RPMI8226 (cell line): ENCODE results near the gene GIMAP8.
"Not testable (repeated sequence)": the region's sequence is repeated elsewhere in the genome, so short reads cannot be mapped to it uniquely, and the experiment has no call there.

Experiments used
- DNase-seq: peaks from one replicate; pipeline ENCODE4 v3.0.0-alpha.2; 2015

Gene GIMAP8

GRCh38 chr7:150441524-150441923 lies 8.9 kb upstream of the GIMAP8 start:
- no peak for DNase-seq

GRCh38 chr7:150442811-150443210 lies 7.6 kb upstream of the GIMAP8 start:
- no peak for DNase-seq

- DNase-seq: no peak
Measured at GRCh38 chr7:150443793-150444540, 6.5 kb upstream of the GIMAP8 start.

GRCh38 chr7:150444674-150445365 lies 5.6 kb upstream of the GIMAP8 start:
- no peak for DNase-seq

GRCh38 chr7:150446288-150446938 lies 4.0 kb upstream of the GIMAP8 start:
- DNase-seq: peak; percentile 51

GRCh38 chr7:150447966-150448788 lies 2.3 kb upstream of the GIMAP8 start:
- DNase-seq: no peak

GRCh38 chr7:150448789-150449147 lies 1.7 kb upstream of the GIMAP8 start:
- DNase-seq: peak; percentile 92

- no peak for DNase-seq
Measured at GRCh38 chr7:150449206-150449952, 1.1 kb upstream of the GIMAP8 start.

- DNase-seq: no peak
Measured at GRCh38 chr7:150451097-150451793, 815 bp downstream of the GIMAP8 start.

- no peak for DNase-seq
Measured at GRCh38 chr7:150451833-150452461, 1.5 kb downstream of the GIMAP8 start.

GRCh38 chr7:150453181-150453580 lies 2.8 kb downstream of the GIMAP8 start:
- no peak for DNase-seq

- DNase-seq: no peak
Measured at GRCh38 chr7:150453892-150454291, 3.5 kb downstream of the GIMAP8 start.

GRCh38 chr7:150457064-150457463 lies 6.6 kb downstream of the GIMAP8 start:
- not testable (repeated sequence) for DNase-seq

GRCh38 chr7:150458235-150458634 lies 7.8 kb downstream of the GIMAP8 start:
- DNase-seq: no peak

GRCh38 chr7:150458756-150459155 lies 8.3 kb downstream of the GIMAP8 start:
- DNase-seq: no peak

- DNase-seq: no peak
Measured at GRCh38 chr7:150461520-150461919, 11.1 kb downstream of the GIMAP8 start.

- DNase-seq: no peak
Measured at GRCh38 chr7:150462413-150462812, 12.0 kb downstream of the GIMAP8 start.

- no peak for DNase-seq
Measured at GRCh38 chr7:150463461-150463860, 13.0 kb downstream of the GIMAP8 start.

- DNase-seq: no peak
Measured at GRCh38 chr7:150464962-150465361, 14.5 kb downstream of the GIMAP8 start.

GRCh38 chr7:150465414-150465813 lies 15.0 kb downstream of the GIMAP8 start:
- DNase-seq: no peak

GRCh38 chr7:150466477-150466876 lies 16.0 kb downstream of the GIMAP8 start:
- no peak for DNase-seq
